Hepatocyte (in vitro differentiated cells): Measurements from ENCODE around the gene SCIN.

ENCODE experiments used
- EZH2 ChIP-seq: fragments of 200-600 bp; sonication (generic); IDR thresholded peaks from 2 replicates; pipeline ENCODE4 v1.6.1; 2016; ENCODE audit warnings: antibody characterized with exemption, mild to moderate bottlenecking, borderline replicate concordance
- TF ChIP-seq, protein P1 (sequence below): fragments of 200-600 bp; sonication (generic); IDR thresholded peaks from 2 replicates; pipeline ENCODE4 v1.5.1; 2016; ENCODE audit warnings: antibody characterized with exemption, mild to moderate bottlenecking; ENCODE audit not compliant: poor library complexity

DNA sequence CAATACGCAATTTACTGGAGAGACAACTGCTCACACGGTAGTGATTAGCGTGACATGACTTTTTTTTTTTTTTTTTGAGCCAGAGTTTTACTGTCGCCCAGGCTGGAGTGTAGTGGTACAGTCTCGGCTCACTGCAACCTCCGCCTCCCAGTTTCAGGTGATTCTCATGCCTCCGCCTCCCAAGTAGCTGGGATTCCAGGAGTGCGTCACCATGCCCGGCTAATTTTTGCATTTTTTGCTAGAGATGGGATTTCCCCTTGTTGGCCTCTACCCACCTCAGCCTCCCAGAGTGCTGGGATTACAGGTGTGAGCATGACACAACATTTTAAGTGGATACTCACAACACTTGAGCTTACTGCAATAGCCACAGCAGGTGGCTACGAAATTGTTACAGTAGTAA lies 128.8 kb downstream of the SCIN start:
- TF ChIP-seq, protein P1, sequence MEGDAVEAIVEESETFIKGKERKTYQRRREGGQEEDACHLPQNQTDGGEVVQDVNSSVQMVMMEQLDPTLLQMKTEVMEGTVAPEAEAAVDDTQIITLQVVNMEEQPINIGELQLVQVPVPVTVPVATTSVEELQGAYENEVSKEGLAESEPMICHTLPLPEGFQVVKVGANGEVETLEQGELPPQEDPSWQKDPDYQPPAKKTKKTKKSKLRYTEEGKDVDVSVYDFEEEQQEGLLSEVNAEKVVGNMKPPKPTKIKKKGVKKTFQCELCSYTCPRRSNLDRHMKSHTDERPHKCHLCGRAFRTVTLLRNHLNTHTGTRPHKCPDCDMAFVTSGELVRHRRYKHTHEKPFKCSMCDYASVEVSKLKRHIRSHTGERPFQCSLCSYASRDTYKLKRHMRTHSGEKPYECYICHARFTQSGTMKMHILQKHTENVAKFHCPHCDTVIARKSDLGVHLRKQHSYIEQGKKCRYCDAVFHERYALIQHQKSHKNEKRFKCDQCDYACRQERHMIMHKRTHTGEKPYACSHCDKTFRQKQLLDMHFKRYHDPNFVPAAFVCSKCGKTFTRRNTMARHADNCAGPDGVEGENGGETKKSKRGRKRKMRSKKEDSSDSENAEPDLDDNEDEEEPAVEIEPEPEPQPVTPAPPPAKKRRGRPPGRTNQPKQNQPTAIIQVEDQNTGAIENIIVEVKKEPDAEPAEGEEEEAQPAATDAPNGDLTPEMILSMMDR, result no peak
- no peak for TF ChIP-seq EZH2
